HG03439 (cell line): ENCODE measurements around the gene BMAL1.

Experiments used
- ATAC-seq: cut with Tn5 transposase; IDR thresholded peaks from one replicate; pipeline ENCODE4 v1.9.1; 2021; ENCODE audit warnings: mild to moderate bottlenecking, moderate library complexity; ENCODE audit not compliant: unreplicated experiment

Gene BMAL1

GRCh38 chr11:13314676-13315394 is 37.2 kb downstream of the BMAL1 start:
- ATAC-seq, result no peak

DNA sequence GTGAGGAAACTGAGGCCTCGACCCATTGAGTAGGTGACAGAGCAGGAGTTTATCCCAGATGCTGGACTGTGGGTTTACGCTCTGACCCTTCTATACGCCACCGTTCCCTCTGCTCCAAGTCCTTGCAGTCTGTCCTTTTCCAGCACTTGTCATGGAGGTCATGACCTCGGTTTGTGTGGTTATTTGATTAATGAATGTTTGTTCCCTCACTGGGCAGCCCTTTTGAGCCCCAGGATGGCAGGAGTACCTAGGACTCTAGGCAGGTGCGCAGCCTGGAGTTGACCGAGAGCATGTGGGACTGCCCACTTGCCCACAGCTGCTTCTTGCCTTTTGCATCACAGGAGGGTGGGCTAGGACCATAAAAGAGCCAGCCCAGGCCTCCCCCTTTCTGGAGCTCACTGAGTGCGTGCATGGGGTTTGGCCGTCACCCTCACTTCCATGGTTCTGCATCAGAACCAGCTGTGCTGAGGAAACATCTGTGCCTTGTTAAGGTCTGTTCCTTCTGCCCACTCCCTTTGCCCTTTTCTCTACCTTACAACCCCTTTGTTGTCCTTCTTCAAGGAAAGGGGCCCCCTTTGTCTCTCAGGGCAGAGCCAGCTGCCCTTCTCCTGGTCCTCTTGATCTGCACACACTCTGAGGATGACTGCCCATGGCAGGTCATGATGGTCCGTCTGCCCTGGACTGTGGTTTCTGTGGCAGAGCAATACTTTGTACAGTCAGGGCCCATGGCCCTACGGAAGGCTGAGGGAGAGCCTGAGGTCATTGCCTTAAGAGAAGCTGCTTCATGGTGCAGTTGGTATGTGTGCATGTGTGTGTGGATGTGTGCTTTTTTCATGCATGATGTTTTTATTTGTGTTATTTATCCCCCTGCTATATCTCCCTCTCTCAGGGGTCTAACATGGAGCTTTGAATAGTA is 38.2 kb downstream of the BMAL1 start:
- ATAC-seq, result peak; percentile 30

GRCh38 chr11:13316528-13316961 is 39.0 kb downstream of the BMAL1 start:
- peak; percentile 42 for ATAC-seq

DNA sequence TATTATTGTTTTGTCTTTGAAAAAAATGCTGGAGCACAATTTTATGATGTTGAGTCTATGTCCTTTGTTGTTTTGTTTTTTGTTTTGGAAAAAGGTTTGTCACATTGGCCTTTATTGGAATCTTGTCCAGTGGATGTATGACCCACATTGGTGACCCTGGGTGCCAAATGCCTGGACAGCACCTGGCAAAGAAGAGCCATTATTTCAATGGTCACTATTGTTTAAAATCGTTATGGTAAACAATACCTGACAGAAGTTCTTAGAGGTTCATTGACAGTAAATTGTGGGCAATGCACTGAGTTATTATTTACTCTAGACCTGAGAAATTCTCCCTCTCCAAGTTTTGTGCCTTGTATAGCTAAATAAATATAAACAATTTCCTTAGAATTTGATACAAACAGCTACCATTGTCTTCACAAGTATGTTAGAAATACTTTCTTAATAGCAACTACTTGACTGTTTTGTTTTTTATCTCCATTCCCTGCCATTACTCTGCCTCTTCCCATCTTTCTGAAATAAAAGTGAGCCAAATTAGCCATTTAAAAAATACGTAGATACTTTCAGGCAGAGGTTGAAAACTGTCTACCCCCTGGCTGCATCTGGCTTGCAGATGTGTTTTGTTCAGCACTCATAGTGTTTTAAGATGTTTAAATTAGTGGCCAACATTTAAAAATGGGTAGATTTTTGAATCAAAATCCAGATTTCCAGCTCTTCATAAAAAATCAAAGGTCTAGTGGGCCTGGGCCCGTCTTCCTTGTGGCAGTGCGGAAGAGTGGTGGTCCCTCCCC is 39.9 kb downstream of the BMAL1 start:
- ATAC-seq, result no peak

- peak; percentile 58 for ATAC-seq
These were observed 41.1 kb downstream of the BMAL1 start for GRCh38 chr11:13318498-13319295.

GRCh38 chr11:13320688-13321087 is 43.1 kb downstream of the BMAL1 start:
- ATAC-seq, result no peak

- no peak for ATAC-seq
These were observed 43.8 kb downstream of the BMAL1 start for GRCh38 chr11:13321431-13321830.

DNA sequence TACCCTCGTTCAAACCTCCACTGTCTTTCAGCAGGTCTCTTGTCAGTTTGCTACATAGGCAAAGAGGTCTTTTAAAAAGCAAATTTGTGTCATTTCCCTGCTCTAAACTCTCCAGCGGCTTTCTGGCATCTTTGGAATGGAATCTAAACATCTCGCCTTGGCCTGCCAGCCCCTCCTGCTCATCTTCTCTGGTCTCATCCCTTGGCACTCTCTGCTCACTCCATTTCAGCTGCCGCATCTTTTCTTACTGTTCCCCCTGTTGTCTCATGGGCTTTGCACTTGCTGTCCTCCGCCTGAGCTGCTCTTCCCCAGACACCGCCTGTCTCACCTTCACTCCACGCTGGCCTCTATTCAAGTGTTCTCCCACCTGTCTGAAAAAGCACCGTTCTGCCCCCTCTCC is 46.6 kb downstream of the BMAL1 start:
- ATAC-seq, result no peak

DNA sequence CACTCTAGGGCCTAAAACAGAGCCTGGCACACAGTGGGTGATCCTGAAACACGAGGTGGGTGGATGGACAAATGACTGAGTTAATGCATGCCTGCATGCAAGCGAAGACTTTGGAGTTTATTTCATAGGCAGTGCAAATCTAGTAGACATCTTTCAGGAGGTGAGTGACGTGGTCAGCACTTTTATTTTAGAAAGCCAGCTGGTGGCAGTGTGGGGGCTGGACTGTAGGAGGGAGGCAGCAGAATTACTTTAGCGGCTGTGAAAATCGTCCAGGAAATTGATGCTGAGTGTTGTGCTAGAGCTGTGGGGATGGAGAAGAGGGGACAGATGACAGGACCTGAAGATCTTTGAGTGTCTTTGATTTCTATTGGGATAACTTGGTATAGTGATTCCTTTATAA is 47.1 kb downstream of the BMAL1 start:
- ATAC-seq, result no peak

DNA sequence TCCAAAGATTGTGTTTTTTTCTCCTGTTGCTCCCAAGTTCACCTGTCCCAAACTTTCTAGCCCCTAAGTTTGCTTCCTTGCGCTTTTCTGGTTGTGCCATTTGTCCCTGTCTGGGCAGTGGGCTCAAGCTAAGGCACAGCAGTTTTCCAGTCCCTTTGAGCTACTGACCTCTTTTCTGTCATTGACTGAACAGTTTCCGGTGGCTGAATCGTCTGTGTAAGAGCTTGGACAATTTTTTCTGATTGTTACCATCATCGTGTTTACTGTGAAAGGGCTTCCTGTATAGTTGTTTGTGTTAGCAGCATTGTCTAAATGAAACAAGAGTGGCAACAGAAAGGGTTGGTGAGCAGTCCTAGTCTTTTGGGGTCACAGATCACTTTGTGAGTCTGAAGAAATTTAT is 49.8 kb downstream of the BMAL1 start:
- no peak for ATAC-seq

- no peak for ATAC-seq
These were observed 50.7 kb downstream of the BMAL1 start for GRCh38 chr11:13328286-13328685.

GRCh38 chr11:13329670-13330356 is 52.2 kb downstream of the BMAL1 start:
- no peak for ATAC-seq

GRCh38 chr11:13332124-13332523 is 54.5 kb downstream of the BMAL1 start:
- no peak for ATAC-seq

GRCh38 chr11:13333456-13333957 is 55.9 kb downstream of the BMAL1 start:
- no peak for ATAC-seq

- ATAC-seq, result no peak
These were observed 56.6 kb downstream of the BMAL1 start for GRCh38 chr11:13334034-13334786.

- peak; percentile 52 for ATAC-seq
These were observed 57.7 kb downstream of the BMAL1 start for GRCh38 chr11:13335319-13335718.

DNA sequence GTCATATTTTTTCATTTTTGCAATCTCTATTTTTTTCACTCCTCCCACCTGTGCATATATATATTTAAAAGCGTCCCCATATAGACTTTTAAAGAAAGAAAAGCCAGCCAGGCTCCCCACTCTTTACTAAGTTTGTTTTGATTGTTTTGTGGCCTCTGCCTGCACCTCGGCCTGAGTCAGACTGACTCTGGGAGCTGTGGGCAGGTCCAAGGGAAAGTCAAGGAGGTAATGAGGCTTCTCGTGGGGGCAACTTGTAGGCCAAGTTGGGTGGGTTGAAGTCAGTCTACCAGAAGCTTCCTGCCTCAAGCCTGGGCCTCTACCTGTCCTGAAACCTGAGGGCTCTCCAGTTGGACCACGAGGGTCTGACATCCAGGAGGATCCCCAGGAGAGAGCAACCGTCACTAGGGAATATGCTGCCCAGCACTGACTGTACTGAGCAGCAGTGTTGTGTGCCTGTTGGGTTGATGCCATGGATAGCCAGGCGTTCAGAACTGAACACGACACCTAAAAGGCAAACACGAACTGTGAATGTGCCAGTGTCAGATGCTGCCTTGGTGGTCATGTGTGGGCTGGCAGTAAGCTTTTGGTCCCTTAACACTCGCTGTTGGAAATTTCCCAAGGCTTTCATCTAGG is 58.8 kb downstream of the BMAL1 start:
- ATAC-seq, result no peak

DNA sequence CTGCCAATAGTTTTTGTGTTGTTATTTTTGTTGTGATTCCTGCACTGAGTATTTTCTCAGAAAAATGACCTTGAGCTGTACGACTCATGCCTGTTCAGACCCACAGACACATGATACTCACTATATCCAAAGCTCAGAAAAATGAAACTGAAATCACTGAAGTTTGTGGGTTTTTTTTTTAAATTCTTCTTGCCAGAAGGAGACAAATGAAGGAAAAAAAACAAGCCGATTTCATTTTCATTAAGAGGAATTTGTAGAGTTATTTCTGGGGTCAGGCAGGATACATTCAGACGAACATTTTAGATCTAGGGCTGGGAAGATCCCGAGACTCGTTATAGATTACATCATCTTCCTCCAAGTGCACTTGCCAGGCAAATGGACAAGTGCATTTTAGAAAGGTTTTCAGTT is 60.4 kb downstream of the BMAL1 start:
- no peak for ATAC-seq
